NB4 (cell line): ENCODE measurements around the gene ZNF423.

Experiments used
- CTCF ChIP-seq: IDR thresholded peaks from one replicate; pipeline ENCODE4 v1.5.1; 2012; ENCODE audit warnings: low read depth, low read length
- MYC ChIP-seq: IDR thresholded peaks from 2 replicates; pipeline ENCODE4 v1.6.1; 2011; ENCODE audit warnings: low read depth, low read length
- POLR2A ChIP-seq: IDR thresholded peaks from 2 replicates; pipeline ENCODE4 v1.6.1; 2011; ENCODE audit warnings: mild to moderate bottlenecking; ENCODE audit not compliant: insufficient read length; ENCODE audit errors: extremely low read depth

GRCh38 chr16:49775018-49775417 lies 80.9 kb downstream of the ZNF423 start:
- no peak for TF ChIP-seq CTCF
- TF ChIP-seq POLR2A = no peak
- TF ChIP-seq MYC = no peak
